ENCODE measurements around the gene SEPTIN10. TPM values are rescaled to one million over a fixed set of nuclear protein-coding genes. Genes with fewer than 3 reads are reported as not detected.

Gene SEPTIN10
- total RNA-seq, 2 experiments from 2014 or later, result 2.3 to 2.7 TPM

Other genes starting within 250 kb of the SEPTIN10 start
- under 1 TPM; 0.38 to 0.44 TPM for gene SOWAHC, start 398 bp upstream of the SEPTIN10 start, total RNA-seq
- 10 to 100 TPM; 36.7 to 37.5 TPM for gene RGPD5, start 180.3 kb upstream of the SEPTIN10 start, total RNA-seq

Data from activated naive CD4-positive, alpha-beta T cell treated with anti-CD3 and anti-CD28 coated beads for 36 hours (primary cell).